A549 (cell line): Measurements from ENCODE around the gene CERKL. TPM values are rescaled to one million over a fixed set of nuclear protein-coding genes. Genes with fewer than 3 reads are reported as not detected.

Experiments used
- ATAC-seq, 2 experiments: fragments of 200-7000 bp in 1 of 2; fragments of >200 bp in 1 of 2; cut with Nextera tagmentation in 1 of 2; cut with Tn5 transposase in 1 of 2; 3 replicates each; pipeline versions ENCODE4 v1.8.0 to v1.9.1; 2018 to 2020; ENCODE audit warnings: mild to moderate bottlenecking in 1 of 2, moderate library complexity in 1 of 2
- CTCF ChIA-PET: fragments of 300-600 bp; sonication (Branson Sonifier 250); formaldehyde crosslinking; extraction: SDS; loops from one replicate; lab custom pipeline; 2021; ENCODE audit warnings: antibody characterized with exemption, inconsistent platforms; lab: Yijun Ruan, JAX
- POLR2A ChIA-PET: fragments of 350-600 bp; formaldehyde crosslinking; extraction: SDS; loops from one replicate; lab custom pipeline; 2021; ENCODE audit warnings: antibody characterized with exemption, inconsistent platforms; lab: Yijun Ruan, JAX
- DNase-seq, 2 experiments: peaks; one replicate each; pipeline versions ENCODE4 v3.0.0 to v3.0.0-alpha.2; 2011 to 2016; ENCODE audit warnings: low read depth in 1 of 2, low spot score in 1 of 2
- FAIRE-seq: peaks from 2 replicates; lab custom pipeline; 2011; peaks lifted over from hg19 to GRCh38; lab: Jason Lieb, UNC
- H3K27ac ChIP-seq, 2 experiments: fragments of >200 bp; sonication (Bioruptor Twin); formaldehyde crosslinking; 3 replicates each; pipeline ENCODE4 v1.5.1; 2016 to 2017
- H3K4me1 ChIP-seq: fragments of >200 bp; sonication (Bioruptor Twin); formaldehyde crosslinking; 3 replicates; pipeline ENCODE4 v1.6.1; 2016
- H3K4me2 ChIP-seq: fragments of >200 bp; sonication (Bioruptor Twin); formaldehyde crosslinking; 3 replicates; pipeline ENCODE4 v1.6.1; 2016
- H3K4me3 ChIP-seq: fragments of >200 bp; sonication (Bioruptor Twin); formaldehyde crosslinking; 3 replicates; pipeline ENCODE4 v1.5.1; 2016
- H3K9me3 ChIP-seq: fragments of >200 bp; sonication (Bioruptor Twin); formaldehyde crosslinking; 3 replicates; pipeline ENCODE4 v1.6.1; 2016
- CHD4 ChIP-seq: fragments of 200-600 bp; sonication (generic); IDR thresholded peaks from 2 replicates; pipeline ENCODE4 v1.6.1; 2016; ENCODE audit warnings: antibody characterized with exemption, mild to moderate bottlenecking, borderline replicate concordance
- EHF ChIP-seq: fragments of 250-450 bp; sonication (Bioruptor Pico); IDR thresholded peaks from 2 replicates; pipeline ENCODE4 v1.5.0; 2020; ENCODE audit warnings: mild to moderate bottlenecking
- FOXS1 ChIP-seq: fragments of 250-450 bp; sonication (Bioruptor Pico); IDR thresholded peaks from 2 replicates; pipeline ENCODE4 v1.5.0; 2020; ENCODE audit warnings: mild to moderate bottlenecking, moderate library complexity
- GATA3 ChIP-seq: IDR thresholded peaks from 2 replicates; pipeline ENCODE4 v1.6.1; 2012; ENCODE audit warnings: borderline replicate concordance
- JUN ChIP-seq, 2 experiments: fragments of >200 bp; sonication (Bioruptor Twin); formaldehyde crosslinking; IDR thresholded peaks; 2 replicates in 1 of 2; 3 replicates in 1 of 2; pipeline ENCODE4 v1.6.1; 2016 to 2017
- KDM1A ChIP-seq: fragments of 200-600 bp; sonication (generic); IDR thresholded peaks from 2 replicates; pipeline ENCODE4 v1.6.1; 2016; ENCODE audit warnings: low read depth, mild to moderate bottlenecking
- KDM5A ChIP-seq: fragments of 200-600 bp; sonication (generic); IDR thresholded peaks from 2 replicates; pipeline ENCODE4 v1.6.1; 2016; ENCODE audit warnings: antibody characterized with exemption, mild to moderate bottlenecking
- NR3C1 ChIP-seq: fragments of >200 bp; sonication (Bioruptor Twin); formaldehyde crosslinking; IDR thresholded peaks from 3 replicates; pipeline ENCODE4 v1.6.1; 2017
- PHF8 ChIP-seq: fragments of 200-600 bp; sonication (generic); IDR thresholded peaks from 2 replicates; pipeline ENCODE4 v1.6.1; 2016; ENCODE audit warnings: low read depth, mild to moderate bottlenecking, antibody characterized with exemption, moderate library complexity, borderline replicate concordance
- POLR2AphosphoS2 ChIP-seq: conservative IDR thresholded peaks from 2 replicates; pipeline ENCODE4 v1.6.1; 2012; ENCODE audit warnings: low read length, improper control_type of control experiment, inconsistent platforms
- SMC3 ChIP-seq: fragments of >200 bp; sonication (Bioruptor Twin); formaldehyde crosslinking; IDR thresholded peaks from 3 replicates; pipeline ENCODE4 v1.6.1; 2018; ENCODE audit warnings: inconsistent platforms
- TP53 ChIP-seq: fragments of 250-450 bp; sonication (Bioruptor Pico); IDR thresholded peaks from 2 replicates; pipeline ENCODE4 v1.5.0; 2021; ENCODE audit warnings: mild to moderate bottlenecking, moderate library complexity
- USF2 ChIP-seq: fragments of 450-650 bp; IDR thresholded peaks from 2 replicates; pipeline ENCODE4 v1.6.1; 2014; ENCODE audit warnings: antibody characterized with exemption
- ZNF302 ChIP-seq: fragments of 250-450 bp; sonication (Bioruptor Pico); IDR thresholded peaks from 2 replicates; pipeline ENCODE4 v1.9.0; 2021; ENCODE audit warnings: inconsistent platforms, mild to moderate bottlenecking, moderate library complexity
- WGBS: methylation state at CpG from one replicate; pipeline ENCODE4 v1.1.6; 2017; ENCODE audit errors: missing lambda C conversion rate; 5-methylcytosine and 5-hydroxymethylcytosine counted together
- polyA plus RNA-seq, 4 experiments: library from polyadenylated mRNA; depleted of rRNA in 3 of 4; stranded (reverse); fragments of >200 nt; fragmentation: RNase III in 1 of 4; extraction: RNeasy Plus Mini Kit Qiagen cat#74134 plus additional on column Dnase treatment in 1 of 4; gene quantifications; 2 replicates in 3 of 4; 3 replicates in 1 of 4; pipeline ENCODE4 v1.2.3, GENCODE V29; 2011 to 2017
- TF ChIP-seq, protein P1 (sequence below): fragments of 200-600 bp; sonication (generic); IDR thresholded peaks from 2 replicates; pipeline ENCODE4 v1.6.1; 2016; ENCODE audit warnings: antibody characterized with exemption, mild to moderate bottlenecking, moderate library complexity
- TF ChIP-seq, protein P2 (sequence below): fragments of >200 bp; sonication (Bioruptor Twin); formaldehyde crosslinking; IDR thresholded peaks from 2 replicates; pipeline ENCODE4 v1.6.1; 2016

The CERKL gene
- polyA plus RNA-seq, 2 of the 4 experiments (the other 2 are of a cell fraction) = 0.30 to 0.85 TPM

- 35% methylated on average over 6 of the region's 6 CpGs for WGBS
- no peak for ATAC-seq
- ChIA-PET CTCF (interaction anchor here (2.4 kb wide), 1 partner anchor 18 kb away, joined by 11 read pairs; no protein-coding TSS in a partner anchor), POLR2A (no interaction called here)
- no peak for DNase-seq
- no peaks in the 10 kb centered on the region for H3K4me1 ChIP-seq
- no peak overlapping the region for H3K27ac ChIP-seq
- TF ChIP-seq SMC3 = no peak
- TF ChIP-seq ZNF302 (CRISPR knock-in tag) = no peak
- H3K4me2 ChIP-seq = no peak overlapping the region
- no peak for FAIRE-seq
- no peaks in the 10 kb centered on the region for H3K9me3 ChIP-seq
- no peak overlapping the region for H3K4me3 ChIP-seq
These were observed 40.2 kb upstream of the CERKL start for GRCh38 chr2:181697126-181697525.

- no peak overlapping the region for H3K27ac ChIP-seq
- TF ChIP-seq POLR2AphosphoS2 (no peak), GATA3 (no peak), KDM1A (no peak), PHF8 (no peak), KDM5A (no peak), CHD4 (no peak), EHF (CRISPR knock-in tag) (no peak)
- TF ChIP-seq, all 56 proteins: peak for 0
- ChIA-PET CTCF (interaction anchor here (0.6 kb wide), 1 partner anchor 1486 kb away, joined by 4 read pairs; no protein-coding TSS in a partner anchor), POLR2A (no interaction called here)
- Histone ChIP-seq H3K4me1 (no peaks in the 10 kb centered on the region), H3K4me2 (no peak overlapping the region), H3K9me3 (no peaks in the 10 kb centered on the region), H3K4me3 (no peak overlapping the region)
- FAIRE-seq = no peak
- 81% methylated on average over 17 of the region's 17 CpGs for WGBS
- DNase-seq = no peak
- no peak for ATAC-seq
These were observed 37.4 kb upstream of the CERKL start for GRCh38 chr2:181694271-181694670.

GRCh38 chr2:181690860-181691259 is 34.0 kb upstream of the CERKL start:
- TF ChIP-seq PHF8 (no peak), FOXS1 (CRISPR knock-in tag) (no peak), JUN (IDR thresholded peaks at IDR 0.05) (no peak), TP53 (CRISPR knock-in tag) (no peak), KDM5A (no peak), USF2 (no peak)
- TF ChIP-seq, protein P1, sequence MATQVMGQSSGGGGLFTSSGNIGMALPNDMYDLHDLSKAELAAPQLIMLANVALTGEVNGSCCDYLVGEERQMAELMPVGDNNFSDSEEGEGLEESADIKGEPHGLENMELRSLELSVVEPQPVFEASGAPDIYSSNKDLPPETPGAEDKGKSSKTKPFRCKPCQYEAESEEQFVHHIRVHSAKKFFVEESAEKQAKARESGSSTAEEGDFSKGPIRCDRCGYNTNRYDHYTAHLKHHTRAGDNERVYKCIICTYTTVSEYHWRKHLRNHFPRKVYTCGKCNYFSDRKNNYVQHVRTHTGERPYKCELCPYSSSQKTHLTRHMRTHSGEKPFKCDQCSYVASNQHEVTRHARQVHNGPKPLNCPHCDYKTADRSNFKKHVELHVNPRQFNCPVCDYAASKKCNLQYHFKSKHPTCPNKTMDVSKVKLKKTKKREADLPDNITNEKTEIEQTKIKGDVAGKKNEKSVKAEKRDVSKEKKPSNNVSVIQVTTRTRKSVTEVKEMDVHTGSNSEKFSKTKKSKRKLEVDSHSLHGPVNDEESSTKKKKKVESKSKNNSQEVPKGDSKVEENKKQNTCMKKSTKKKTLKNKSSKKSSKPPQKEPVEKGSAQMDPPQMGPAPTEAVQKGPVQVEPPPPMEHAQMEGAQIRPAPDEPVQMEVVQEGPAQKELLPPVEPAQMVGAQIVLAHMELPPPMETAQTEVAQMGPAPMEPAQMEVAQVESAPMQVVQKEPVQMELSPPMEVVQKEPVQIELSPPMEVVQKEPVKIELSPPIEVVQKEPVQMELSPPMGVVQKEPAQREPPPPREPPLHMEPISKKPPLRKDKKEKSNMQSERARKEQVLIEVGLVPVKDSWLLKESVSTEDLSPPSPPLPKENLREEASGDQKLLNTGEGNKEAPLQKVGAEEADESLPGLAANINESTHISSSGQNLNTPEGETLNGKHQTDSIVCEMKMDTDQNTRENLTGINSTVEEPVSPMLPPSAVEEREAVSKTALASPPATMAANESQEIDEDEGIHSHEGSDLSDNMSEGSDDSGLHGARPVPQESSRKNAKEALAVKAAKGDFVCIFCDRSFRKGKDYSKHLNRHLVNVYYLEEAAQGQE = no peak
- no peaks in the 10 kb centered on the region for H3K4me1 ChIP-seq
- FAIRE-seq (no peak), DNase-seq (no peak), ATAC-seq (no peak)
- no peak overlapping the region for H3K4me3 ChIP-seq
- H3K9me3 ChIP-seq = no peaks in the 10 kb centered on the region
- H3K4me2 ChIP-seq = no peak overlapping the region
- POLR2A ChIA-PET = no interaction called here
- CTCF ChIA-PET = interaction anchor here (0.9 to 1.5 kb wide), 4 partner anchors 117 to 386 kb away, joined by 3 read pairs; no protein-coding TSS in a partner anchor
- 53% methylated on average over 2 of the region's 2 CpGs for WGBS
- H3K27ac ChIP-seq = no peak overlapping the region

- Histone ChIP-seq H3K4me1 (0 out of 3 replicates have a peak, but pooled peaks cover 3% of the 10 kb centered on the region), H3K9me3 (no peaks in the 10 kb centered on the region), H3K27ac (no peak overlapping the region), H3K4me2 (no peak overlapping the region), H3K4me3 (no peak overlapping the region)
- TF ChIP-seq, protein P2, sequence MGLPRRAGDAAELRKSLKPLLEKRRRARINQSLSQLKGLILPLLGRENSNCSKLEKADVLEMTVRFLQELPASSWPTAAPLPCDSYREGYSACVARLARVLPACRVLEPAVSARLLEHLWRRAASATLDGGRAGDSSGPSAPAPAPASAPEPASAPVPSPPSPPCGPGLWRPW = no peak
- TF ChIP-seq NR3C1 = no peak
- FAIRE-seq (no peak), DNase-seq (no peak), ATAC-seq (no peak)
- ChIA-PET POLR2A (no interaction called here), CTCF (no interaction called here)
- WGBS = 54% methylated on average over 6 of the region's 6 CpGs
These were observed 29.8 kb upstream of the CERKL start for GRCh38 chr2:181686576-181687185.
